GM18868 (cell line): ENCODE measurements around the gene RUNX2.
A peak's percentile ranks its signal among the peaks of the same experiment; 100 is the strongest.
"Not testable (repeated sequence)": the region's sequence is repeated elsewhere in the genome, so short reads cannot be mapped to it uniquely, and the experiment has no call there.

ENCODE experiments used
- ATAC-seq: cut with Tn5 transposase; IDR thresholded peaks from one replicate; pipeline ENCODE4 v1.9.1; 2021; ENCODE audit warnings: mild to moderate bottlenecking, moderate library complexity; ENCODE audit not compliant: unreplicated experiment

Gene RUNX2

DNA sequence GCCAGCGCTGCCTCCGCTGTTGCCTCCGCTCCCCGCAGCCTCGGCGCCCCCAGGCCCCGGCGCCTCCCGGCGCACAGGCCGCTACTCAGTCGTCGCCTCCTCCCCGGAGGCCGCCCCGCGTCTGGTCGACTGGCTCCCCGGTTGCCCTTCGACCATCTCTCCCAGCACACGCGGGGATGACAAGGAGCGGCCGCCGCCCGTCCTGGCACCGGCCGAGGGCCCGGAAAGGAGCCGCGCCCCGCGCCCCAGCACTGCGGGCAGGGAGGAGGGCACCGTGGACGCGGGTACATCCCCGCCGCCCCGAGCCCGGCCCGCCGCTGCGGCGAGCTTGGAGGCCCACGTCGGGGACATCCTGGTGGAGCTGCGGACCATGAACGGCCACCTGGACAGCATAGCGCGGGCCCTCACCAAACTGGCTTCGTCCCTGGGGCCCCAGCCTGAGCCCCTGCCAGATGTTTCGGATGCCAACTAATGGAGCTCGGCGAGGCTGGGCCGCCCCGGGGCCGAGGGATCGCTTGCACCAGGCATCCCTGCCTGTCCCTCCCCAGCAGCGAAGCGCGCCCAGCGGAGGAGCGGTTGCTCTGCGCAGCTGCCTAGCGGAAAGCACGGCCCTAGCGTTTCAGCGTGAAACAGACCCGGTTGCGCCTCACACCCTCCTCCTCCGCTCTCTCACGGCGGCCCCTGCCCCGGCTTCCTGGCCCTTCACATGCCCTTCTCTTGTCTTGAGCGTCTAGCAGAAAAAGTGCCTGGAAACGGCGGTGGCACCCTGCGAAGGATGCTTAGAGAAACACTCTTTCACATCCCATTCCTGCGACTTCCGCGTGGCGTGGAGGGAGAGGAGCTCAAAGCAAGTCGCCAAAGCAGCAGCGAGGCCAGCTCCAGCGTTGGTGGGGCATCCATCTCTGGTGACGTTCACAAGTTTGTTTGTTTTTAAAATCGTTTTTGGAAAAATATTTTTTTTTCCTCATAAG, 335.4 kb downstream of the RUNX2 start:
- no peak for ATAC-seq

DNA sequence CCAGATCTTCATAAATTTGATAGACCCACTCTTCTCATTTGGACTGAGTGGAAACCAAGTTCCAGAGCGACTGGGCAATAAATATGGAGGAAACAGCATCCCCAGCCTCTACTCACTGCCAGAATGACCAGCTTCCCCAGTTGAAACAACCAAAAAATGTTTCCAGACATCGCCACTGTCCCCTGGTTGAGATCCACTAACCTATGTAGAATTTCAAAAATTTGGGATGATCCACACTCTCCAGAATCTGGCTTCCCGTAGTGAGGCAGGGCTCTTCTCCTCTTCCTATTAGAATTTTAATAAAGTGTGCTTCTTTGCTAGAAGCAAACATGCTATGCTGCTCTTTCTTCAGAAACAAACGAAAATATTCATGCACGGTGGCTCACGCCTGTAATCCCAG, 336.6 kb downstream of the RUNX2 start:
- no peak for ATAC-seq

GRCh38 chr6:45665859-45666258, 337.7 kb downstream of the RUNX2 start:
- no peak for ATAC-seq

GRCh38 chr6:45666846-45667245, 338.7 kb downstream of the RUNX2 start:
- ATAC-seq, result no peak

GRCh38 chr6:45667300-45667699, 339.2 kb downstream of the RUNX2 start:
- ATAC-seq, result no peak

- no peak for ATAC-seq
Observed at GRCh38 chr6:45667766-45668165, 339.6 kb downstream of the RUNX2 start.

GRCh38 chr6:45668705-45669104, 340.6 kb downstream of the RUNX2 start:
- no peak for ATAC-seq

GRCh38 chr6:45673167-45673566, 345.0 kb downstream of the RUNX2 start:
- ATAC-seq, result not testable (repeated sequence)

DNA sequence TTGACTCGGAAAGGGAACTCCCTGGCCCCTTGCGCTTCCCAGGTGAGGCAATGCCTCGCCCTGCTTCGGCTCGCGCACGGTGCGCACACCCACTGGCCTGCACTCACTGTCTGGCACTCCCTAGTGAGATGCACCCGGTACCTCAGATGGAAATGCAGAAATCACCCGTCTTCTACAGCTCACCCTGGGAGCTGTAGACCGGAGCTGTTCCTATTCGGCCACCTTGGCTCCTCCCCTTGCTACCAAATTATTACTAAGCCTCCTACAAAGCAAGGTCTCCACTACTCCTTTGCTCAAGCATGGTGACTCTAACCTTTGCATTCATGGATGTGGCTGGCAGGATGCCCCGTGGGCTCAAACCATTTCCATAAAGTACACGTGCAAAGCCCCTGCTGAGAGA, 347.0 kb downstream of the RUNX2 start:
- ATAC-seq, result not testable (repeated sequence)

- no peak for ATAC-seq
Observed at GRCh38 chr6:45675634-45676033, 347.5 kb downstream of the RUNX2 start.

GRCh38 chr6:45676380-45676779, 348.2 kb downstream of the RUNX2 start:
- ATAC-seq, result no peak

DNA sequence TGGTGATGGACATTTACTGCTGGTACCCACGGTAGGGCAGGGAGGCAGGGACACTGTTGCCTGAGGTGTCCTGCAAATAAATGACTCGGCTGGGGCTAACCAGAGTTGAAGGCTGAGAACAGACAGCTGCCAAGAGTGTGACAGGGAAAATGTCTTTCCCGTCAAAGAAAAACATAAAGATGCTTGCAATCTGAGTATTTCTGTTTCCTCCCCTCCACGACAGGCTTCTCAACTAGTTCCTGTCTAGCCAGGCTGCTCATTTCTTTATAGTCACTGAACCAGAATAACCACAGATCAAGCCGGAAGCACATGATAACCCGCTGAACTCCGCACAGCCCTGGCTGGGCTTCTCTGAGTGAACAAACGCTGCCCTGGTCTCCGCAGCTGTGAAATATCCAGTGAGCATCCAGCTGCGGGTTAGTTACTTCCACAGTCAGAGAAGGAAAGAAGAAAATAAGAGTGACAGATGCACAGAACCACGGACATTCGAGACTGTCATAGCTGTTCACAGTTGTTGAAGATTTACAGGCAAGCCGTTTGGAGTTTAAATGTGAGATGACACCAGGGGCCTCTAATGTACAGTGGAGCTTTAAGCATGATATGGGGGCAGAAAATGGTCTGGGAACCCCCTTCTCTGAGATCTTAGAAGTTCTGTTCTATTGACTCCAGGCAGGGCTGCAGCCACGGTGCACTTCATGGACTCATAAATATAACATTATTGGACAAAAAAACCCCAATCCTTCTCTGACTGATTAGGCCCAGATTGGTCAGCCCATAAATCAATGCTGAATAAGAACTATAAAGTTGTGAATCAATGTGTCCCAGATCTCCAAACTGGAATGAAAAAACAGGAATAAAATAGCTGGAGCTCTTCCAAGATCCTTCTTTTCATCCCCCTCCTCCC, 349.5 kb downstream of the RUNX2 start:
- peak; percentile 41 for ATAC-seq

DNA sequence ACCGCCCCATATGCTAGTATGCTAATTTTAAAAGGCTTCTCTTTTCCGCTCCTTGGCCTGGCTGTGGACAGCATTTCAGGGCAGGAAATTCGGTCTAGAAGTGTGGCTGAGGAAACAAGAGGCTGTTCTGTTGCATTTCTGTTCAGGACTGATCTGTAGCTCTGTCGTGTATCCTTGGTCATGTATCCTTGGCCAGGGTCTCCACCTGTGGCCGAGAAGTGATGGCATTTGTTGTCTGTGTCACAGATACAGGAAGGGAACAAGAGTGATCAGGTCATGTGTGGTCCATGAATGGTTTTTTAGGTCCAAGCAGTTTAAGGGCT, 350.1 kb downstream of the RUNX2 start:
- ATAC-seq, result no peak

DNA sequence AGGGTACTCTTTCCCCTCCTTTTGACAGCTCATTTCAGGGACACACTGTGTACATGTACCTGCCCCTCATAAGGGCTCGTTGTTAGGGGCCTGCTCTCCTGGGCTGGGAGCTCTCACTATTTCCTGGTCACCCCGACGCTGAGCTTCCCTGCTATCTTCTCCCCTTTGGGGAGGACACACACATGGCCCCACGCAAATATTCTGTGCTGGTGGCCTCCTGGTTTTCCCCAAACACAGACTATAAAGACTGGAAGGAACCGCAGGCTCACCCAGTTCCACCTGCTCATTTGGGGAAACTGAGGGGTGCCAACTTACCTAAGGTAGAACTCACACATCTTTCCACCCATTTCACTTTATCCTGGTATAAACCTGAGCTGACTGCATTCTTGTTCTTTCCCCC, 351.0 kb downstream of the RUNX2 start:
- no peak for ATAC-seq

- ATAC-seq, result no peak
Observed at GRCh38 chr6:45679631-45680030, 351.5 kb downstream of the RUNX2 start.

DNA sequence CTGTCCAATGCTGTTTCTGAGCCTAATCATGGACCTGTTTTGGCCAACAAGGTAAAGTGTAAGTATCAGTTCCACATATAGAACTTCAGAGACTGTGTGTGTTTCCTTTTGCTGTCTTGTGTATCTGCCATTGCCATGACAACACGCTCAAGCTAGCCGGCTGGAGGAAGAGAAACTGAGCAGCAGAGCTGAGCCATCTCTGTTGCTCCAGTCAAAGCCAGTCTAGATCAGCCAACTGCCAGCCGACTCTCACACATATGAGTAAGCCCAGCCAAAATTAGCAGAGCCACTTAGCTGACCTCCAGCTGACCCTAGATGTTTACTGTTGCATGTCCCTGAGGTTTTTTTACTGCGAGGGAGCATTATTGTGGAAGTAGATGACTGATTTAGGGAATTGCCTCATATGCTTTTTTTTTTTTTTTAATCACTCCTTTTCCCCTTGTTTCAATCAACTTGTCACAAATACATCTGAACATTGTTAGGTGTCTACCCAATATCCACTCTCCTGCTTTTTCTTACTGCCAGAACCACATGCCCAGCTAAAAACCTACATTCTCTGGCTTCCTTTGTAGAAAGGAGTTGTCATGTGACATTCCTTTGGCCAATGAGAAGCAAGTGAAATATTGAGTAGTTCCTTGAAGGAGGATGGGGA, 353.9 kb downstream of the RUNX2 start:
- peak; percentile 95 for ATAC-seq

DNA sequence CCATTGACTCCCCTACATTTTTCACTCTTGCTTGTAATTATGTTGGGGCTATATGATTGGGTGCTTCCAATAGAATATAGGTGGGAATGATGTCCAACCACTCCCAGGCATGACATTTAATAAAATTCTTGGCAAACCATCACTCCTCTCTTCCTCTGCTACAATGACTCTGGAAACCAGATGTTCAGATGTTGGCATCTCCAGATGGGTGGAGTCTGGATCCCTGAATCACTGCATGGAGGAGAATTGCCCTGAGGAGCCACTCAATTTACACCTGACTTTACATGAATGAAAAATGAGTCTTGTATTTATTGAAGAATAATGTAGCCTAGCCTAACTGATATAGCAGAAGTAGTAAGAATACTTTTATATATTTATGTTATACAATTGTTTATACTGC, 356.3 kb downstream of the RUNX2 start:
- ATAC-seq, result no peak

DNA sequence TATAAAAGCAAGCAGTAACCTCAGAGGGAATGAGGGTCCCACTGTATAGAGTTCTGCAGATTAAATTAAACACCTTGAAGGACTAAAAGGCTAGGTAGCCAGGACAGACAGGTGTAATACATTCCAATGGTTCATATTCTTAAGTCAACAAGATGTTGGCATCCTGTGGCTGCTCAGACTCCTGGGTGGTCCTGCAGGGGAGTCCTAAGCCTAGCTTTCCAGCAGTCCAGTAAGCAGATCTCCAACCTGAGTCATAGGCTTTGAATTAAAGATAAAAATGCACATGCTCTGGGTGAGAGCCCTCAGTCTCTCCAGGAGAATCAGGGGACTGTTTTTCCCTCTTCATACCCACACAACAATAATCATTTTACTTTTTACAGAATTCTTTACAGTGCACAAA, 356.9 kb downstream of the RUNX2 start:
- ATAC-seq, result no peak

- ATAC-seq, result no peak
Observed at GRCh38 chr6:45686841-45687569, 358.9 kb downstream of the RUNX2 start.

DNA sequence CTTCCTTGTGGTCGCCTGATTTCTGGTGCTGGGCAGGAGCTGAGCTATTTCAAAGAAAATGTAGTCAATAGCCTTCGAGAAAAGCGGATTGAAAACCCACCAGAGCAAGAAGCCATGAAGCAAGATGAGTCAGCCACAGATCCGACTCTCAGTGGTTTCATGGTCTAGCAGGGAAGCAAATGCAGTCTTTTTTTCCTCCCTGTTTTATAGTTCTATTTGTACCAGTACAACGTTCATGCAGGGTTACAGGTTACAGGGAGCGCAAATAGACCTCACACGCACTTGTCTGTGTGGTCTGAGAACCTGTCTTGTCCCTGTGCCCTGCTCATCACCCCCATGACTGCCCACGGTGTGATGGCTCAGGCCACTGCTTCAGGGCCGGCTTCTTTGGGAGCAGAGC, 359.4 kb downstream of the RUNX2 start:
- peak; percentile 95 for ATAC-seq

DNA sequence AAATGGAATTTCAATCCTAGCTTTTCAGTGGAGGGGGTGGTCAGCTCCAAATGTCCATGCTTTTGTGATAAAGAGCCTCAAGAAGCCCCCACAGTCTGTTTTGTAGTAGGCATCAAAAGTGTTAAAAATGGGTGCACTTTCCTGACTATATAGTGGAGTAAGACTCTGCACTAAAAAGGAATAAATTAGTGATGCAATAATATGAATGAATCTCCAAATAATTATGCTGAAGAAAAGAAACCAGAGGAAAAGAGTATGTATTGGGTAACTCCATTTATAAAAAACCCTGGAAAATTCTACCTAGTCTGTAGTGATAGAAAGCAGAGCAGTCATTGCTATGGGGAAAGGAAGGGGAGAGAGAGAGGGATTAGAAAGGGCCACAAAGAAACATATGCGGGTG, 360.1 kb downstream of the RUNX2 start:
- ATAC-seq, result no peak
